ENCODE results near the gene CTCFL. TPM values are rescaled to one million over a fixed set of nuclear protein-coding genes. Genes with fewer than 3 reads are reported as not detected.

Gene CTCFL
- total RNA-seq, 1 donor from 2014 or later, result not detected

DNA sequence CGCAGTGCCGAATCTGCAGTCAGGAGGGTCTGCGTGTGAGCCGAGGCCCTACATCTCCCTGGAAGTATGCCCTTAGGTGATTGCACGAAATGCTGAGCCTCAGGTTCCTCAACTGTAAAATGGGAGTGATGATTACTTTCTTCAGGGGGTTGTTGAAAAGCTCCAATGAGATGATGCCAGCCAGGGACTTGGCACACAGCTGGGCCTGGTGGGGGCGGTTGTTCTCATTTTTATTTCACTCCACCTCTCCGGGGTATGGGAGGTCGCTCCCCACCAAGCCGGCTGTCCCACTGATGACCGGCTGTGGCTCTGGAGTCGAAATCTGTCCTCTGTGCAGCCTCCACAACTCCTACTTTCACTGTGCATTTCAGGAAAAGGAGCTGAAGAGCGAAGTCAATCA is 44.0 kb upstream of the CTCFL start:
- no peak overlapping the region for H3K9ac ChIP-seq
- no peak overlapping the region for H2AFZ ChIP-seq (replicated peaks)
- no peaks in the 10 kb centered on the region for H3K79me2 ChIP-seq (ENCODE audit: low read depth)
- H3K4me3 ChIP-seq, result no peak overlapping the region
- H3K9me3 Mint-ChIP-seq, result no peaks in the 10 kb centered on the region
- no peak overlapping the region for H3K4me2 ChIP-seq
- peaks cover 2% of the 10 kb centered on the region for H3K27me3 Mint-ChIP-seq (ENCODE audit: insufficient read depth, low read depth)
- DNase-seq (ENCODE audit: low spot score), result no peak
- TF ChIP-seq EZH2phosphoT487 (IDR thresholded peaks at IDR 0.05), result no peak
- TF ChIP-seq EZH2 (IDR thresholded peaks at IDR 0.05), result no peak
- TF ChIP-seq, protein P1, sequence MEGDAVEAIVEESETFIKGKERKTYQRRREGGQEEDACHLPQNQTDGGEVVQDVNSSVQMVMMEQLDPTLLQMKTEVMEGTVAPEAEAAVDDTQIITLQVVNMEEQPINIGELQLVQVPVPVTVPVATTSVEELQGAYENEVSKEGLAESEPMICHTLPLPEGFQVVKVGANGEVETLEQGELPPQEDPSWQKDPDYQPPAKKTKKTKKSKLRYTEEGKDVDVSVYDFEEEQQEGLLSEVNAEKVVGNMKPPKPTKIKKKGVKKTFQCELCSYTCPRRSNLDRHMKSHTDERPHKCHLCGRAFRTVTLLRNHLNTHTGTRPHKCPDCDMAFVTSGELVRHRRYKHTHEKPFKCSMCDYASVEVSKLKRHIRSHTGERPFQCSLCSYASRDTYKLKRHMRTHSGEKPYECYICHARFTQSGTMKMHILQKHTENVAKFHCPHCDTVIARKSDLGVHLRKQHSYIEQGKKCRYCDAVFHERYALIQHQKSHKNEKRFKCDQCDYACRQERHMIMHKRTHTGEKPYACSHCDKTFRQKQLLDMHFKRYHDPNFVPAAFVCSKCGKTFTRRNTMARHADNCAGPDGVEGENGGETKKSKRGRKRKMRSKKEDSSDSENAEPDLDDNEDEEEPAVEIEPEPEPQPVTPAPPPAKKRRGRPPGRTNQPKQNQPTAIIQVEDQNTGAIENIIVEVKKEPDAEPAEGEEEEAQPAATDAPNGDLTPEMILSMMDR (IDR thresholded peaks at IDR 0.05), result no peak
- H3K4me3 Mint-ChIP-seq, result no peak overlapping the region
- peaks cover 4% of the 10 kb centered on the region for H3K4me1 ChIP-seq
- H3K27ac ChIP-seq, result no peak overlapping the region
- no peak overlapping the region for H3K27ac Mint-ChIP-seq
- no peaks in the 10 kb centered on the region for H3K36me3 Mint-ChIP-seq
- no peaks in the 10 kb centered on the region for H4K20me1 ChIP-seq (ENCODE audit: low read depth)
- H3K4me1 Mint-ChIP-seq, result peaks cover 25% of the 10 kb centered on the region
- H3K9me3 ChIP-seq (ENCODE audit: low read depth), result no peaks in the 10 kb centered on the region
- H3K27me3 ChIP-seq, result no peaks in the 10 kb centered on the region
- no peaks in the 10 kb centered on the region for H3F3A ChIP-seq (ENCODE audit: low read depth)
- no peaks in the 10 kb centered on the region for H3K36me3 ChIP-seq

DNA sequence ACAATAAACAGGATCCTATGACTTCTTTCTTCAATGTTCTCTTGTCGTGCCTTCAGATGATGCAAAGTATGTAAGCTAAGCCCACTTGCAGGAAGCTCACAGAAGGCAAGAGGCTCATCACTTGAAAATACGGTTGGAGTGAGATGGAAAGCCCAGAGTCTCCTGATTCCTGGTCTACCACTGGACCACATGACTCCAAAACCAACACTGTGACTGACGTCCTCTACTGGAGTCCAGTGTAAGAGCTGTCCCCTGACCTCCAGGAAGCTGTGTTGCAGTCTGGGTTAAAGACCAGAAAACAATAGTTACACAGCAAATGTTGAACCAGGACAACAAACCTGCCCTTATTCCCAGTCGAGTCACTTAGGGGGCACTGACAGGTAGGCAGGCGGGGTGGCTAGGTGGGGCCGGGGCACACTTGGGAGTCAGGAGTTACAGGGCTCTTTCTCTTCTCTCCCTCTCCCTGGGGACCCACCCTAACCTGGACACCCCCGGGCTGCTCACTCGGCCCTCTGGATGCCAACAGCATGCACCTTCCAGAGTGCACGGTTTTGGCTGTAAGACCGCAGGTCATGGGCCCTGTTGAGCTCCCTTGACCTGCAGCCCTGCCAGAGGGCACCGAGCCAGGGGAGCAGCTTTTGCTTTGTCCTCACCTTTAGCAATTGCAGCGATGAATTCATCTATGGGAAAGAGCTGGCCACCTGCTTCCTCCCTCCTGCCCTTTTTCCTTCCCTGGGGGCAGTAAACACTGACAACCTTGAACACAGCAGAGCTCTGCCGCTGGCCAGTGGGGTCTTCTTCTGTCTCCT is 43.4 kb upstream of the CTCFL start:
- Histone ChIP-seq H4K20me1 (ENCODE audit: low read depth) (no peaks in the 10 kb centered on the region), H3K27ac (no peak overlapping the region), H3K9me3 (ENCODE audit: low read depth) (no peaks in the 10 kb centered on the region), H3K79me2 (ENCODE audit: low read depth) (no peaks in the 10 kb centered on the region), H3K36me3 (no peaks in the 10 kb centered on the region), H3K4me1 (peaks cover 4% of the 10 kb centered on the region), H2AFZ (replicated peaks) (no peak overlapping the region), H3K4me3 (no peak overlapping the region), H3K27me3 (no peaks in the 10 kb centered on the region), H3K9ac (no peak overlapping the region), H3F3A (ENCODE audit: low read depth) (no peaks in the 10 kb centered on the region), H3K4me2 (no peak overlapping the region)
- peaks cover 2% of the 10 kb centered on the region for H3K27me3 Mint-ChIP-seq (ENCODE audit: insufficient read depth, low read depth)
- H3K9me3 Mint-ChIP-seq, result peaks cover 2% of the 10 kb centered on the region
- no peak for TF ChIP-seq EZH2phosphoT487 (IDR thresholded peaks at IDR 0.05)
- TF ChIP-seq, protein P1 (IDR thresholded peaks at IDR 0.05), result no peak
- TF ChIP-seq EZH2 (IDR thresholded peaks at IDR 0.05), result no peak
- no peak for DNase-seq (ENCODE audit: low spot score)
- peaks cover 21% of the 10 kb centered on the region for H3K4me1 Mint-ChIP-seq
- H3K36me3 Mint-ChIP-seq, result no peaks in the 10 kb centered on the region
- H3K4me3 Mint-ChIP-seq, result no peak overlapping the region
- H3K27ac Mint-ChIP-seq, result no peak overlapping the region

DNA sequence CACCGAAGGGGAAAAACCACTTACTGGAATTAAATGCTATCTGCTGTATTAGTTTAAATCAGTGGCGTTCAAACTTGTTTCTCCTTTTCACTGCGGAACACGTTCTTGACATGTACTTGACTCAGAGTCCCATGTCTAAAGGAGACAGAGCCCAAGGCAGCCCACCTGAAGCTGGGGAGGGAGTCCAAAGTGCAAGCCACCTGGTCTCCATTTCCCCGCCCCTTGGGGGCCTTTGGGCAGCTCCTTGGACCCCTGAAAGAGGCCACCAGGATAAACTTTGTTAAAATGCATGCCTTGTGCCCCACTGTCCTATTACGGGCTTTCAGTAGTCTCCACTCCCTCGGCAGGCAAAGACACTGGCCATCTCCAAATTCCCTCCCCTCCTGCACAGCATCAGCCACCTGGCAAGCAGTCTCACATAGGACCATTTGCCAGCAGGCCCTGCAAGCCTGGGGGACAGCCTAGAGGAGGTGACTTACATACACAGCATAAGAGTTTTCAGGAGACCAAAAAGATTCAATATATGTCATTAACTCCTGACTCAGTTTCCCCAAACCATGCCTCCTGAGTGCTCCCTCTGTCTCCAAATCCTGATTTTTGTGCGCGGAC is 42.6 kb upstream of the CTCFL start:
- no peak overlapping the region for H3K4me3 ChIP-seq
- Mint-ChIP-seq H3K36me3 (no peaks in the 10 kb centered on the region), H3K4me1 (peaks cover 17% of the 10 kb centered on the region), H3K27me3 (ENCODE audit: insufficient read depth, low read depth) (peaks cover 2% of the 10 kb centered on the region), H3K9me3 (peaks cover 2% of the 10 kb centered on the region), H3K27ac (no peak overlapping the region), H3K4me3 (no peak overlapping the region)
- no peak overlapping the region for H3K4me2 ChIP-seq
- no peak overlapping the region for H2AFZ ChIP-seq (replicated peaks)
- DNase-seq (ENCODE audit: low spot score), result no peak
- H3F3A ChIP-seq (ENCODE audit: low read depth), result no peaks in the 10 kb centered on the region
- H3K79me2 ChIP-seq (ENCODE audit: low read depth), result no peaks in the 10 kb centered on the region
- no peak overlapping the region for H3K27ac ChIP-seq
- H3K27me3 ChIP-seq, result no peaks in the 10 kb centered on the region
- no peak overlapping the region for H3K9ac ChIP-seq
- no peaks in the 10 kb centered on the region for H3K36me3 ChIP-seq
- H4K20me1 ChIP-seq (ENCODE audit: low read depth), result no peaks in the 10 kb centered on the region
- no peaks in the 10 kb centered on the region for H3K9me3 ChIP-seq (ENCODE audit: low read depth)
- no peak for TF ChIP-seq EZH2phosphoT487 (IDR thresholded peaks at IDR 0.05)
- TF ChIP-seq EZH2 (IDR thresholded peaks at IDR 0.05), result no peak
- TF ChIP-seq, protein P1 (IDR thresholded peaks at IDR 0.05), result no peak
- peaks cover 4% of the 10 kb centered on the region for H3K4me1 ChIP-seq

All from neural progenitor cell (in vitro differentiated cells).